ENCODE results near the gene ANGPTL7.

ANGPTL7 gene

GRCh38 chr1:11178021-11179015 lies 10.8 kb upstream of the ANGPTL7 start (continued):
- TF ChIP-seq KLF1 (tag by site-specific recombination; IDR thresholded peaks at IDR 0.05) (peak; percentile 47), ZNF488 (tag by site-specific recombination; IDR thresholded peaks at IDR 0.05) (peak; percentile 97), ZNF302 (tag by site-specific recombination; IDR thresholded peaks at IDR 0.05; ENCODE audit: low read depth) (no peak), ZNF692 (tag by site-specific recombination; IDR thresholded peaks at IDR 0.05) (peak; percentile 80; the same call in 1 of the 2 replicates), HOXC10 (CRISPR knock-in tag; IDR thresholded peaks at IDR 0.05) (no peak), ZNF513 (tag by site-specific recombination; IDR thresholded peaks at IDR 0.05) (peak; percentile 70), ZNF549 (tag by site-specific recombination; IDR thresholded peaks at IDR 0.05) (no peak), CTCF (tag by site-specific recombination; IDR thresholded peaks at IDR 0.05) (no peak), ZNF133 (tag by site-specific recombination; IDR thresholded peaks at IDR 0.05) (no peak), ZNF362 (tag by site-specific recombination; IDR thresholded peaks at IDR 0.05) (no peak), ZNF157 (tag by site-specific recombination; IDR thresholded peaks at IDR 0.05) (no peak), ZNF473 (tag by site-specific recombination; IDR thresholded peaks at IDR 0.05) (no peak), MYNN (tag by site-specific recombination; IDR thresholded peaks at IDR 0.05; ENCODE audit: borderline replicate concordance) (no peak), ZNF530 (tag by site-specific recombination; IDR thresholded peaks at IDR 0.05; ENCODE audit: low read depth) (no peak), ZNF621 (tag by site-specific recombination; IDR thresholded peaks at IDR 0.05) (no peak), ZBTB10 (tag by site-specific recombination; IDR thresholded peaks at IDR 0.05) (no peak), ZNF398 (tag by site-specific recombination; IDR thresholded peaks at IDR 0.05) (peak; percentile 15; the same call in 1 of the 2 replicates), INSM2 (tag by site-specific recombination; IDR thresholded peaks at IDR 0.05) (peak; percentile 98), ZNF776 (tag by site-specific recombination; IDR thresholded peaks at IDR 0.05; ENCODE audit: borderline replicate concordance) (no peak), ZNF768 (tag by site-specific recombination; IDR thresholded peaks at IDR 0.05) (no peak), ZNF701 (tag by site-specific recombination; IDR thresholded peaks at IDR 0.05) (no peak), ZNF433 (tag by site-specific recombination; IDR thresholded peaks at IDR 0.05; ENCODE audit: low read depth) (no peak), ZNF19 (tag by site-specific recombination; IDR thresholded peaks at IDR 0.05; ENCODE audit: low read depth) (no peak), ZSCAN30 (tag by site-specific recombination; IDR thresholded peaks at IDR 0.05) (peak; percentile 100), ZNF2 (tag by site-specific recombination; IDR thresholded peaks at IDR 0.05) (no peak)

All from HEK293 (cell line).